GM18873 (cell line): ENCODE measurements around the gene NFIL3.
"Not testable (repeated sequence)": the region's sequence is repeated elsewhere in the genome, so short reads cannot be mapped to it uniquely, and the experiment has no call there.

ENCODE experiments used
- ATAC-seq: cut with Tn5 transposase; IDR thresholded peaks from one replicate; pipeline ENCODE4 v1.9.1; 2021; ENCODE audit warnings: mild to moderate bottlenecking, moderate library complexity, moderate number of reproducible peaks; ENCODE audit not compliant: unreplicated experiment, low FRiP score

The NFIL3 gene

DNA sequence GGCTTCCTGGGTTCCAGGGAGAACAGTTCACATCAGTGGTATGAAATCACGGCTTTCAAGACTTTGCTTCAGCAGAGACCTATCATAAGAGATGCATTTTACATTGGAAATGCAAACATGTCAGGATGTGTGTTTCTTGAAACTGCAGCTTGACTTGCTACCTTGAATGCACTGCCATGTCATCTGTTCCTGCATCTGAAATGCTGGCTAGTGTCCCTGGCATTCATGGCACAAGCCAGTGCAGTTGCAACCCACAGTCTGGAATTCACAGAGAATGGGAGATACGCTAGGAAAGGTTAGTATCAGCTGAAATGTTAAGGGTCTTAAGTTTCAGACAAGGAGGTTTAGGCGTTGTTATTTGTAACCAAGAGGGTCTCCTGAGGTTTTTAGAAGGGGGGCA, 24.7 kb downstream of the NFIL3 start:
- ATAC-seq, result no peak

DNA sequence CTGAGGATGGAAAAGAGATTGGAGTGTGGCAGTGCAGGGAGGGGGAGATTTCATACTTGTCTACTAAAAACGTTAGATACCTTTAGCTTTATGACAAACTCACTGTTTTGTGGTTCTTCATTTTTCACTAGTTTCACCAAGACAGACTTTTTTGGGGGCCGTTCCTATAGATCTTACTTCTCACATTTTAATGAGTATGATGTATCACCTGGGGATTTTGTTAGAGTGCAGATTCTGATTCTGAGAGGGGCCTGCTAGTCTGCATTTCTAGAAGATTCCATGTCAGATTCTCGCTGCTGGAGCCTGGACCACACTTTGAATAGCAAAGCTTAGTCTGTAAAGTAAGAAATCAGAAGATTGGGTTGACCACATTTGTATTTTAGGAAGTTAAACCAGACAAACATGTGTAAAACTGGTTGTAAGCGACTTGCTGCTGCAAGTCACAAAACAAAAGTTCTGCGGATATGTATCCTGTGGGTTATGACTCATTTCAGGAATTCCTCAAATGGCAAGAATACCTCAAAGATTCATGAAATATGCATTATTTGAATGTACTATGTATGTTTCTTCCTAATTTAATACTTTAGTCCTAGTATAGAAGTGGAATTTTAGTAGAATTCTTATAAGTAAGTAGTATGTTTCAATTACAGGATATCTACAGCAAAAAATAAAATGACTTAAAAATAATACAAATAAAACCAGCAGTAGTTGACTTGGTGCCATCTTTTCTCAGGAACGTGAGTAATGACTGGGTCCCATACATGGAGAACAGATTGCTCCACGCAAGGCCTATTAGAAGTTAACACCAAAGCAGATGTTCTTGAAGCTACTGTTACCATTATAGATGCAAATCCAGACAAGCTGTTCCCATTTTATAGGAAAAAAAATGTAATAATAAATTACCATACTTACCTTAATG, 27.8 kb downstream of the NFIL3 start:
- no peak for ATAC-seq

DNA sequence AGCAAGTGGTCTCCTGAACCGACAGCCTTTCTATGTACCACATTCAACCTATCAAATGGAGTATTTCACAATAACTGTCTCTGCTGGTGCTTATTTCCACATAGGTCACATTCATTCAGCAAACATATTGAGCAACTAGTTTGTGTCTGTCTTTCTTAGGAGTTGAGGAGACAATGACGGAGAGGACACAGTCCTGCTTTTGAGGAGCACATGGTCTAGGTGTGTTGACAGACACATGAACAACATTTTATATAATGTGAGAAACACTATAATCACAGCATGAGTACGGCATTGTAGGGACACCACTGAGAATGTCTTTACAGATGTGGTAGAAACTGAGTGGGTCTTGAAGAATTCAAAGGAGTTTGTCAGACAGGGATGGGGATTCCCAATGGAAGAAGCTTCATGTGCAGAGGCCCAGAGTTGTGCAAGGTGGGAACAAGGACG, 28.5 kb downstream of the NFIL3 start:
- ATAC-seq, result no peak

DNA sequence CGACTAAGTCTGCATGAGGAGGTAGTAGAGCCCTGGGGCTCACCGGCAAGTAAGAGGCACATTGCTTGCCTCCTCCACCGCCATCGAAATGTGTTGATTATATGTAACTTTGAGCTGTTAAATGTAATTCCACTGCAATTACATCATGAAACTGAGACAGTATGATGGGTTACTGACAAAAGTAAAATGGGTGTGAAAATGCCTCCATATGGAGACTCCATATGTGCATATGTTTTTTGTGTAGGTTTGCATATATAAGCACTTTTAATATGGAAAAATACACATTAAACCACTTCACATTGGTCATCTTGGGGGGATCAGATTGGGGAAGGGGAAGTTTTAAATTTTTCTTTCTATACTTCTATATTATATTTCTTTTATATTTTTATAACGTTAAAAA, 29.8 kb downstream of the NFIL3 start:
- ATAC-seq, result no peak

DNA sequence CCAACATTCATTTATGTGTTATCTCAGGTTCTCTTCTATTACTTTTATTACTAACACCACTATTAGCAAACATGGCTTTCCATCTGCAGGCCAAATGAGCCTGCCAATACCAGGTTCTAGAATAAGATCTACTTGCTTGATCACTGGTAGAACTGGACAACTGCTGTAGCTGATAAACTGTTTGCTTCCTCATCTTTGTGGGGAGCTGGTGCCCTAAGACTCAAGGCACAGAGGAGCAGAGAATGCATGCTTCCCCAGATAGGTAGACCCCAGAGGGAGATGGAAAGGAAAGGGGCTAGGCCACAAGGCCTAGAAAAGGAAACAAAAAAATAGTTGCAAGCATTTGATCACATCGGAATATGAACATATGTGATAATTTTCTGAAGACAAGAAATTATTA, 31.2 kb downstream of the NFIL3 start:
- ATAC-seq, result no peak

DNA sequence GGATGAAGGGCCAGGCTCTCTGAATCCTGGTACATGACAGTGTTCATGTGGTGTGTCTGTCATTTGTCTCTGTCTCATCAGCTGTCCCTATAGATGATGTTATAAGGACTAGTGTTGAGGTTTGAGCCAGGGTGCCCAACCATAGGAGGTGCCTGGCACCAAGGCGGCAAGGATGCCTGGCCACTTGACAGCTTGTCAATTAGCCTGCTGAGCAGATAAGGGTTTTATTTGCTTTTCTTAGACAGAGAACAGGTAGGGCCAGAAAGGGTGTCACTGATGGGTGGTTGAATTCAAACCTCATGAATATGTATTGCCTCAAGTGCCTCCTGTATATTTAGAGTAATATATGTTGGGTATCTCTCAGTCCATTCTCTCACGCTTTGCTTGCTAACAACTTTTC, 31.8 kb downstream of the NFIL3 start:
- ATAC-seq, result no peak

DNA sequence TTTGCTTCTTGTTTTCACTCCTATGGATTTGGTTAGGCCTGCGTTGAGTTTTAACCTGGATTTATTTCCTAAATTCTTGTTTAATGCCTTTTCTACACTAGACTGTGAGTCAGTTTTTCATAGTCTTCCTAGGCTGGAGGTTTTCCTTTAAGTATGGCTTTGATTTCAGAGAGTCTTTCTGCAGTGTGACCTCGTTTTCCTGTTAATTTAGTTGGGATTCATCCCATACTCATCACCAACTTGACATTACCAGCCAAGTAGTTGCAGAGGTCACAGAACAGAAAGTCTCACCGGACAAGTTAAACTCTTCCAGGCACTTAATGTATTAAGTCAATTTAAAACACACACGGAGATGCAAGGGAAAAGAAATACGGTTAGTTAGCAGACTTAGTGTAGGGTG, 32.2 kb downstream of the NFIL3 start:
- no peak for ATAC-seq

DNA sequence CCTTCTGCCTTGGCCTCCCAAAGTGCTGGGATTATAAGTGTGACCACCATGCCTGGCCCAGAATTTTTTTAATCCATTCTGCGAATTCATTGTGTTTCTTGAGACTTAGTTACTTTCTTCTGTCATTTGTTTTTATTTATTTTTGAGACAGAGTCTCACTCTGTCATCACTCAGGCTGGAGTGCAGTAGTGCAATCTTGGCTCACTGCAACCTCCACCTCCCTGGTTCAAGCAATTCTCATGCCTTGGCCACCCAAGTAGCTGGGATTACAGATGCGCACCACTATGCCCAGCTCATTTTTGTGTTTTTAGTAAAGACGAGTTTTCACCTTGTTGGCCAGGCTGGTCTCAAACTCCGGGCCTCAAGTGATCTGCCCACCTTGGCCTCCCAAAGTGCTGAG, 33.9 kb downstream of the NFIL3 start:
- not testable (repeated sequence) for ATAC-seq

DNA sequence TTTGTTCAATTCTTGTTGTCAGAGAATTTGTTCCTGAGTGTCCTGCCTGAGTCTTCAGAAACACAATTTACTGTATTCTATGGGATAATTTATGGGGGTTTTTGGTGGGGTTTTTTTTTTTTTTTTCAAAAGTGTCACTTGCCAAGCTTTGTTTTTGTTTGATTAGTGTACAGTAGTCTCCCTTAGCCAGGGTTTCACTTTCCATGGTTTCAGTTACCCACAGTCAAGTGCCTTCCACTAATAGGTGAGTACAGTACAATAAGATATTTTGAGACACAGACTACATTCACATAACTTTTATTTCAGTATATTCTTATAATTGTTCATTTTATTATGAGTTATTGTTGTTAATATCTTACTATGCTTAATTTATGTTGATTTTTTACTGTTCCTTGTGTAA, 36.9 kb downstream of the NFIL3 start:
- ATAC-seq, result no peak

DNA sequence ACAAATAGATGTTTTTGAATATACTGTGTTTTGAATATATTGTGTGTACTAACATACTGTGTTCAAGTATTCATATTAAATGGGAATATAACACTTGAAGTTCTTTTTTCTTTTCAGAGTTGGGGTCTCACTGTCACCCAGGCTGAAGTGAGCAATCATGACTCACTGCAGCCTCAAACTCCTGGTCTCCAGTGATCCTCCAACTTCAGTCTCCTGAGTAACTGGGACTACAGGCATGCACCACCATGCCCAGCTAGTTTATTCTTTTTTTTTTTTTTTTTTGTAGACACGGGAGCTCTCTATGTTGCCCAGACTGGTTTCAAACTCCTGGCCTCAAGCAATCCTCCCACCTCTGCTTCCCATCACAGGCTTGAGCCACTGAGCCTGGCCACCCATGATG, 38.7 kb downstream of the NFIL3 start:
- no peak for ATAC-seq

DNA sequence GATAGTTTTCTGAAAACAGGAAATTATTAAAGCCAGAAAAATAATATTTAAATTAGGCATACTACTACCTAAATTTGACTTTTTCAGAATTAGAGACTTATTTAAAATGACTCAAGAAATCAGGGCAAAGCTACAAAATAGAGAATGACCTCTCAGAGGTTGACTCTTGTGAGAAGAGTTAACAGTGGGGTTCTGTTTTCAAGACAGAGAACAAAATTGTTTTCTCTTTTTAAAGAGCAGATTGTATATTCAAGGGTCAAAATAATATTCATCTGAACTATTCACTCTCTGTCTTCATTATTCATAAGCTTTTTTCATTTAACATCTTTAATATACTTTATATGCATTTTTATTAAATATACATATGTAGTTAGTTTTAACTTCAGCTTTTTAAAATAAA, 40.1 kb downstream of the NFIL3 start:
- no peak for ATAC-seq

DNA sequence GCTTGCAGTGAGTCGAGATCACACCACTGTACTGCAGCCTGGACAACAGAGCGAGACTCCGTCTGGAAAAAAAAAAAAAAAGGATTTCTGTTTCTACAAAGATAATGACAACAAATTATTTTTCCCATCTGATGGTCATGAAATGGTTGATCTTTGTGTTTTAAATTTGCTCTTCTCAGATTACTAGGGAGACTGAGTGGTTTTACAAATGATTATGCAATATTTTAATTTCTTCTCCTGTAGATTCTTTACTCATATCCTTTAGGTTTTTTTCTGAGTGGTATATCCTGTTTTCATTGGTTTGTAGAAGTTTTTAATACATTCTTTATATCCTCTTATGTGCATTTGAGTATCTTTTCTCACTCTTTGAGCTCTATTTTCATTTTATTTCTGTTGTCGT, 41.3 kb downstream of the NFIL3 start:
- no peak for ATAC-seq

DNA sequence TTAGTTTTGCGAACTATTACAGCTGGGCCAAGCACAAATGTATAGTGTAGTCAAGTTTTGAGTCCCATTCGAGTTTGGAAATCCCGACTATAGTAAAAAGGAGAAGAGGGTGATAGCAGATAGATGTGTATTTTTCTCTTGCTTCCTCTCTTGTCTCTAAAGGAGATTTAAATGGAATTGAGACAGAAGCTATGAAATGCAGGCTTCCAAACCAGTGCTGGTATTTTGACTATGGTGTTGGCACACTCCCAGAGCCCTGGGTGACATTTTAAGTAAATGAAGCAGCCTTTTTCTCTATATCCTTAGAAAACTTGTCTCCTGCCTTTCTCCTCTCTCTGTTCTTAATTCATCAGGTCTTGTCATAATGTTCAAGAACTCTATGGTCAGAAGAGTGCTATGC, 44.2 kb downstream of the NFIL3 start:
- ATAC-seq, result no peak

DNA sequence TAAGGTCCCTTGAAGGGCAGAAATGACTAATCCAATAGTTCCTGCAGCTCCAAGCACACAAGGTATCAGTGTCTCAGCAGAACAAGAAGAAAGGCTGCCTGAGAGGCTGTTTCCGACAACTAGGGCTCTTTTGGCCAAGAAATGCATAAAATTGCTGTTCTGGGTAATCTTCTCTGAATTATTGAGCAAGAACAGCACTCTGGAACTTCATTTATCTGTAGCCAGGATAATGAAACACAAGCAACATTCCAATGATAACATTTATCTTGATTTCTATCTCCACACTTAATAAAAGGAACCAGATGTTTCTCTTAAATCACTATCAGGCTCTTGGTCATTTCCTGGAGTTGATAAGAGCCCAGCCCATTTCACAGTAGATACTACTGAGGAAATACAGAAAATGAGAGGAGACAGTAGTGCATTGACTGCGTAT, 44.9 kb downstream of the NFIL3 start:
- ATAC-seq, result no peak

DNA sequence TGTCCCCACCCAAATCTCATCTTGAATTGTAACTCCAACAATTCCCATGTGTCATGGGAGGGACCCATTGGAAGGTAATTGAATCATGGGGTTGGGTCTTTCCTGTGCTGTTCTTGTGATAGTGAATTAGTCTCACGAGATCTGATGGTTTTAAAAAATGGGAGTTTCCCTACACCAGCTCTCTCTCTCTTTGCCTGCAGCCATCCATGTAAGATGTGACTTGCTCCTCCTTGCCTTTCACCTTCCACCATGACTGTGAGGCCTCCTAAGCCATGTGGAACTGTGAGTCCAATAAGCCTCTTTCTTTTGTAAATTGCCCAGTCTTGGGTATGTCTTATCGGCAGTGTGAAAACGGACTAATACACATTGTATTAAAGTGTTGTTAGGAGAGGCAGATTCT, 45.6 kb downstream of the NFIL3 start:
- ATAC-seq, result not testable (repeated sequence)

DNA sequence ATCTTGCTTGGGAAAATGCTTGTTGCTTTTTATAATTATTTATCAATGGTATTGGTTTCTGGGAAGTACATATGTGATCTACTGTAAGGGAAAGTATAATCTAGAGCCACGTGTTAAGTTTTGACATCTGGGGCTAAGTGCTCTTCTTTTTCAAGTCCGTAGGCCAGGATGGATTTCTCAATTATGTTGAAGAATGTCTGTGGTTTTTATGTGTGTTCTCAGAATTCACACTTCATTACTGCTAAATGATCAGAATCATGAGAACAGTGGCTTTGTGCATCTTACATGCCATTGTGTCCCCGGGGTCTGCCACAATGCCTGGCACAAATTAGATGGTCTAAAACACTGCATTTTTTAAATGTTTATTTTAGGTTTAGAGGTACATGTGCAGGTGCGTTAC, 47.4 kb downstream of the NFIL3 start:
- ATAC-seq, result no peak

DNA sequence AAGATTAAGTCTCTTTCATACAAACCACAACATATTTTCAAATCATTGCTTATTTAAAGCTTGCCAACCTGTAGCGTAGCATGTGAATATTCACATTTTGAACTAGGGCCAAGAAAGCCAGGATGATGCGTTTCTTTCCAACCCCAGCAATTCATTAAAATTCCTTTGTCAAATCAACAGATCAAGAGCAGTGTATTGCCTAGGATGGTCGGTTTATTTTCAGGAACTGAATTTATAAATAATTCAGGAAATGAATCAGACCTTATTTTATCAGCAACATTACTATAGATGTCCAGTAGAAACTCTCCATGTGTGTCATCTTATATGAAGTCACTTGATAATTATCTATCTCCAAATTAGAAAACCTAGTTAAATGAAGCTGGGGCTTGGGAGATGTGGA, 48.7 kb downstream of the NFIL3 start:
- no peak for ATAC-seq

DNA sequence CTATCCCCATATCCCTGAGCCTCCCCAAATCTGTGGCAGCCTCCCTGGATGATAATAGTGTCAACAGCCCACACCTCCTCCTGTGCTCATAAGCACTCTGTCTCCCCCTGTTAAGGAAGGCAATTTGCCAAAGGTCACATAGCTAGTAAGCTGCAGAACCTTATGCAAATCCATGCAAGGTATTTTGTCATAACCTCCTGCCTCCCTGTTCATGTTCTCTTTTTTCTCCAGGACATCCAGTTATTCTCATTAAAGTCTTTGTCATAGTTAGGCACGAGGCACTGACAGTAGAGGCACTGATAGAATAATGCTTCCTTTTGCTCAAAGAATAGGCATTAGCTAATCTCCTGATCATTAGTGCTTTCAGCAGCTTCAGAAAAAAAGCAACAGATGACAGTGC, 51.7 kb downstream of the NFIL3 start:
- no peak for ATAC-seq

DNA sequence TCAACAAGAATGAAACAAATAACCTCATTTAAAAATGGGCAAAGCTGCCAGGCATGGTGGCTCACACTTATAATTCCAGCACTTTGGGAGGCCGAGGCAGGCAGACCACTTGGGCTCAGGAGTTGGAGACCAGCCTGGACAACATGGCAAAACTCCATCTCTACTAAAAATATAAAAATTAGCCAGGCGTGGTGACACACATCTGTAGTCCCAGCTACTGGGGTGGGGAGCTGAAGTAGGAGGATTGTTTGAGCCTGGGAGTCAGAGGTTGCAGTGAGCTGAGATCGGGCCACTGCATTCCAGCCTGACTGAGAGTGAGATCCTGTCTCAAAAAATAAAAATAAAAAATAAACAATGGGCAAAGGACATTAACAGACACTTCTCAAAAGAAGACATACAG, 53.6 kb downstream of the NFIL3 start:
- not testable (repeated sequence) for ATAC-seq

DNA sequence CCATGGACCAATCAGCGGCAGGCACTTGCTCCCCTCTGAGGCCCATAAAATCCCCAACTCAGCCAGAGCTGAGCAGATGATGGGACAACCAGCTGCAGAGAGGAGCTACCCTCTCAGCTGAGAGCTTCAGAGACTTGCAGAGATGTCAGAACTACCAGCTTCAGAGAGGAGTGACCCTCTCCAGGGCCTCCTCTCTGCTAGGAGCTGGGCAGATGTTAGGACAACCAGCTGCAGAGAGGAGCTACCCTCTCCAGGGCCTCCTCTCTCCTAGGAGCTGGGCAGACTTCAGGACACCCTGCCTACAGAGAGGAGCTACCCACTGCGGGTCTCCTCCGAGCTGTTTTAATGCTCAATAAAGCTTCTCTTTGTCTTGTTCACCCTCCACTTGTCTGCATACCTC, 58.9 kb downstream of the NFIL3 start:
- ATAC-seq, result no peak

DNA sequence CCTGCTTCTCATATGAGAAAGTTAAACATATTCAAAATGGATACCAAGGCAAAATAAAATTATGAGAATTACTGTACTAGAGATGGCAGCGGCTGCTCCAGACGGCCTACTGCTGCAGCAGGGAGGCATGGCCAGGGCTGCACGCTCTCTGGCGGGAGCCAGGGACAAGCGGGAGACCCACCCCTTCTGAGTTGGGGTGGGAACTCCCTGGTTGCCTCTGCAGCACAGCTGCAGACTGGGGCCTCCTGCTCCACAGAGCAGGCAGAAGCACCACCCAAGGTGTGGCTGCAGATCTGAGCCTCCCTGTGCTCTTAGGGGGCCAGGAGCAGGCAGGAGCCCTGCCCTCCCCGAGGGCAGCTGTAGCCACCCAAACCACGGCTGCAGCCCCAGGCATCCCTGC, 59.6 kb downstream of the NFIL3 start:
- no peak for ATAC-seq

DNA sequence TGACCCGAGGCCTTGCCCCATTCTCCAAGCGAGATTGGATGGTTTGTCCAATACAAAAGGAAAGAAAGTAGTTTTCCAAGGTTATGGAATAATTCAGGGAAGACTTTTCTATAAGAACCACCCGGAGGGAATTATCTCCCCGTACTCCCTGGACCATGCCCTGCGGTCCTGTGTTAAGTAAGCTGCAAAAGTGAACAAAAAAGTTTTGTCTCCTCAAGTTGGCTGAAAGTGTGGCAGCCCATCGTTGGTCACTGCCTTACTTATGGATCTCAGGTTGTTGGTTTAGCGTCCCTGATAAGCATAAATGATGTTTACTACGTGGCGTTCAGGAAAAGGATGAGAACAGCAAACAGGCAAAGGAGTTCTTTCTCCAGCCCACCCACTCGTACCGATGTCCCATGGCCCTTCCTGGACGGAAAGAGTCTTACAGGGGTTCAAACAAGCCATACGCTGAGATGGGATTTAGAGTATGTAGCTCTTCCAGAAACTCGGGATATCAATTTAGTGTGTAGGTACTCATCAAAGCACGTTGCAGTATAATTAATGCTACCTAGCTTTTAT, 61.5 kb downstream of the NFIL3 start:
- no peak for ATAC-seq
